ENCODE data around the gene ASCL2. TPM values are rescaled to one million over a fixed set of nuclear protein-coding genes. Genes with fewer than 3 reads are reported as not detected.

ASCL2 gene
- total RNA-seq, 1 donor from 2014 or later, result not detected

- H3K4me3 ChIP-seq, result no peak overlapping the region
- H3K4me1 Mint-ChIP-seq, result peaks cover 9% of the 10 kb centered on the region
- no peak overlapping the region for H2AFZ ChIP-seq (replicated peaks)
- peaks cover 3% of the 10 kb centered on the region for H3K9me3 Mint-ChIP-seq
- H3K36me3 ChIP-seq, result no peaks in the 10 kb centered on the region
- no peaks in the 10 kb centered on the region for H3K79me2 ChIP-seq (ENCODE audit: low read depth)
- no peak overlapping the region for H3K27ac Mint-ChIP-seq
- DNase-seq (ENCODE audit: low spot score), result no peak
- no peak overlapping the region for H3K4me2 ChIP-seq
- H3K36me3 Mint-ChIP-seq, result no peaks in the 10 kb centered on the region
- H3K4me3 Mint-ChIP-seq, result no peak overlapping the region
- H3K27me3 ChIP-seq, result peaks cover 9% of the 10 kb centered on the region
- H3F3A ChIP-seq (ENCODE audit: low read depth), result no peaks in the 10 kb centered on the region
- peaks cover 11% of the 10 kb centered on the region for H3K27me3 Mint-ChIP-seq (ENCODE audit: insufficient read depth, low read depth)
- peaks cover 9% of the 10 kb centered on the region for H3K4me1 ChIP-seq
- H4K20me1 ChIP-seq (ENCODE audit: low read depth), result no peaks in the 10 kb centered on the region
- no peaks in the 10 kb centered on the region for H3K9me3 ChIP-seq (ENCODE audit: low read depth)
- TF ChIP-seq EZH2phosphoT487 (IDR thresholded peaks at IDR 0.05), result no peak
- TF ChIP-seq EZH2 (IDR thresholded peaks at IDR 0.05), result no peak
- no peak for TF ChIP-seq CTCF (IDR thresholded peaks at IDR 0.05)
- H3K27ac ChIP-seq, result no peak overlapping the region
- H3K9ac ChIP-seq, result no peak overlapping the region
Measured at GRCh38 chr11:2259897-2260451, 10.4 kb downstream of the ASCL2 start.

- Histone ChIP-seq H3K4me3 (no peak overlapping the region), H3K36me3 (no peaks in the 10 kb centered on the region), H3K27ac (no peak overlapping the region), H3F3A (ENCODE audit: low read depth) (no peaks in the 10 kb centered on the region), H2AFZ (replicated peaks) (no peak overlapping the region), H3K9ac (no peak overlapping the region), H3K27me3 (peaks cover 6% of the 10 kb centered on the region), H3K9me3 (ENCODE audit: low read depth) (no peaks in the 10 kb centered on the region), H3K4me2 (no peak overlapping the region), H3K4me1 (peaks cover 9% of the 10 kb centered on the region), H3K79me2 (ENCODE audit: low read depth) (no peaks in the 10 kb centered on the region), H4K20me1 (ENCODE audit: low read depth) (no peaks in the 10 kb centered on the region)
- TF ChIP-seq CTCF (IDR thresholded peaks at IDR 0.05), result no peak
- TF ChIP-seq EZH2phosphoT487 (IDR thresholded peaks at IDR 0.05), result no peak
- no peak for TF ChIP-seq EZH2 (IDR thresholded peaks at IDR 0.05)
- H3K9me3 Mint-ChIP-seq, result peaks cover 6% of the 10 kb centered on the region
- no peaks in the 10 kb centered on the region for H3K36me3 Mint-ChIP-seq
- H3K27me3 Mint-ChIP-seq (ENCODE audit: insufficient read depth, low read depth), result peaks cover 11% of the 10 kb centered on the region
- H3K4me1 Mint-ChIP-seq, result peaks cover 9% of the 10 kb centered on the region
- no peak overlapping the region for H3K4me3 Mint-ChIP-seq
- no peak overlapping the region for H3K27ac Mint-ChIP-seq
- no peak for DNase-seq (ENCODE audit: low spot score)
Measured at GRCh38 chr11:2259466-2259830, 10.9 kb downstream of the ASCL2 start.

GRCh38 chr11:2258501-2259465 is 11.6 kb downstream of the ASCL2 start:
- Histone ChIP-seq H3K36me3 (no peaks in the 10 kb centered on the region), H3K79me2 (ENCODE audit: low read depth) (no peaks in the 10 kb centered on the region), H3K4me1 (peaks cover 9% of the 10 kb centered on the region), H2AFZ (replicated peaks) (no peak overlapping the region), H3K9me3 (ENCODE audit: low read depth) (no peaks in the 10 kb centered on the region), H3F3A (ENCODE audit: low read depth) (no peaks in the 10 kb centered on the region), H4K20me1 (ENCODE audit: low read depth) (no peaks in the 10 kb centered on the region), H3K9ac (no peak overlapping the region), H3K4me2 (no peak overlapping the region), H3K4me3 (no peak overlapping the region), H3K27ac (no peak overlapping the region), H3K27me3 (peaks cover 5% of the 10 kb centered on the region)
- DNase-seq (ENCODE audit: low spot score), result no peak
- Mint-ChIP-seq H3K36me3 (no peaks in the 10 kb centered on the region), H3K4me1 (peaks cover 9% of the 10 kb centered on the region), H3K27me3 (ENCODE audit: insufficient read depth, low read depth) (peaks cover 11% of the 10 kb centered on the region), H3K4me3 (no peak overlapping the region), H3K27ac (peak overlapping the region; percentile 72), H3K9me3 (peaks cover 6% of the 10 kb centered on the region)
- no peak for TF ChIP-seq CTCF (IDR thresholded peaks at IDR 0.05)
